ENCODE results near the gene RNF13. TPM values are rescaled to one million over a fixed set of nuclear protein-coding genes. Genes with fewer than 3 reads are reported as not detected.
A peak's percentile ranks its signal among the peaks of the same experiment; 100 is the strongest.

RNF13 gene
- total RNA-seq, 4 donors from 2014 or later, result 48.3 to 63.6 (median 56.9) TPM

GRCh38 chr3:149809699-149810098 lies 3.3 kb upstream of the RNF13 start:
- H3K36me3 ChIP-seq, result no peaks in the 10 kb centered on the region
- TF ChIP-seq POLR2A (IDR thresholded peaks at IDR 0.05), result no peak
- TF ChIP-seq CTCF (IDR thresholded peaks at IDR 0.05 in 4 of 5, conservative IDR thresholded peaks at IDR 0.05 in 1 of 5), result no peak
- in situ Hi-C loops (cut with MboI; ENCODE audit: low sequenced_read_pairs in 4 of 4) (no loop called here), intact Hi-C loops (cut with DNase I; ENCODE audit: low total_unique reads) (loop anchor here (5.0 kb wide), 2 partner anchors 152 to 603 kb away; partner anchors contain the start of gene WWTR1)
- no peak overlapping the region for H3K4me3 ChIP-seq
- ATAC-seq, result no peak
- no peaks in the 10 kb centered on the region for H3K27me3 ChIP-seq
- peaks cover 10 to 17% of the 10 kb centered on the region in 2 donors for H3K4me1 ChIP-seq
- H3K27ac ChIP-seq, result no peak overlapping the region
- DNase-seq, result no peak
- H3K9me3 ChIP-seq, result no peaks in the 10 kb centered on the region

- H3K9me3 ChIP-seq, result no peaks in the 10 kb centered on the region
- in situ Hi-C loops (cut with MboI; ENCODE audit: low sequenced_read_pairs in 4 of 4) (no loop called here), intact Hi-C loops (cut with DNase I; ENCODE audit: low total_unique reads) (loop anchor here (5.0 kb wide), 2 partner anchors 154 to 601 kb away; partner anchors contain the start of gene WWTR1)
- no peaks in the 10 kb centered on the region for H3K27me3 ChIP-seq
- ATAC-seq (no peak), DNase-seq (no peak)
- no peak for TF ChIP-seq CTCF (IDR thresholded peaks at IDR 0.05 in 4 of 5, conservative IDR thresholded peaks at IDR 0.05 in 1 of 5)
- no peak for TF ChIP-seq POLR2A (IDR thresholded peaks at IDR 0.05)
- H3K4me3 ChIP-seq, result no peak overlapping the region
- peaks cover 22 to 29% of the 10 kb centered on the region in 2 donors for H3K4me1 ChIP-seq
- H3K36me3 ChIP-seq, result no peaks in the 10 kb centered on the region
- H3K27ac ChIP-seq, result no peak overlapping the region
Measured at GRCh38 chr3:149810846-149811245, 2.2 kb upstream of the RNF13 start.

- no peak for ATAC-seq
- H3K4me1 ChIP-seq, result peaks cover 35 to 42% of the 10 kb centered on the region in 2 donors
- no peaks in the 10 kb centered on the region for H3K27me3 ChIP-seq
- H3K27ac ChIP-seq, result peak overlapping the region; percentile 91 to 98 (median 96)
- DNase-seq, result no peak
- H3K9me3 ChIP-seq, result no peaks in the 10 kb centered on the region
- TF ChIP-seq POLR2A (IDR thresholded peaks at IDR 0.05), result no peak
- TF ChIP-seq CTCF (IDR thresholded peaks at IDR 0.05 in 4 of 5, conservative IDR thresholded peaks at IDR 0.05 in 1 of 5), result no peak
- in situ Hi-C loops (cut with MboI; ENCODE audit: low sequenced_read_pairs in 4 of 4), result no loop called here
- H3K36me3 ChIP-seq, result no peaks in the 10 kb centered on the region
- intact Hi-C loops (cut with DNase I; ENCODE audit: low total_unique reads), result loop anchor here (2.0 to 5.0 kb wide), 5 partner anchors 61 to 735 kb away; partner anchors contain the start of genes EIF2A, PFN2, SERP1 and WWTR1
- H3K4me3 ChIP-seq, result peak overlapping the region; percentile 72 to 90 (median 82)
Measured at GRCh38 chr3:149812165-149812605, 830 bp upstream of the RNF13 start.

- peaks cover 47 to 51% of the 10 kb centered on the region in 2 donors for H3K4me1 ChIP-seq
- no peaks in the 10 kb centered on the region for H3K36me3 ChIP-seq
- in situ Hi-C loops (cut with MboI; ENCODE audit: low sequenced_read_pairs in 4 of 4), result no loop called here
- peak in 1 of 2 donors; percentile 30 for DNase-seq
- TF ChIP-seq POLR2A (IDR thresholded peaks at IDR 0.05), result no peak
- TF ChIP-seq CTCF (IDR thresholded peaks at IDR 0.05 in 4 of 5, conservative IDR thresholded peaks at IDR 0.05 in 1 of 5), result no peak
- H3K27me3 ChIP-seq, result no peaks in the 10 kb centered on the region
- H3K27ac ChIP-seq, result peak overlapping the region; percentile 91 to 98 (median 96)
- H3K9me3 ChIP-seq, result no peaks in the 10 kb centered on the region
- peak; percentile 20 to 31 for ATAC-seq
- intact Hi-C loops (cut with DNase I; ENCODE audit: low total_unique reads), result loop anchor here (2.0 to 5.0 kb wide), 5 partner anchors 63 to 733 kb away; partner anchors contain the start of genes EIF2A, PFN2, SERP1 and WWTR1
- H3K4me3 ChIP-seq, result peak overlapping the region; percentile 72 to 90 (median 82)
Measured at GRCh38 chr3:149813367-149814281, 609 bp downstream of the RNF13 start.

Data from gastrocnemius medialis (tissue), 4 donors.